NCI-H2029 (cell line): Measurements from ENCODE around the gene PRKCE.
A peak's percentile ranks its signal among the peaks of the same experiment; 100 is the strongest.

Experiments used
- DNase-seq: peaks from one replicate; lab custom pipeline; 2025; lab: John Stamatoyannopoulos, UW

Gene PRKCE

DNA sequence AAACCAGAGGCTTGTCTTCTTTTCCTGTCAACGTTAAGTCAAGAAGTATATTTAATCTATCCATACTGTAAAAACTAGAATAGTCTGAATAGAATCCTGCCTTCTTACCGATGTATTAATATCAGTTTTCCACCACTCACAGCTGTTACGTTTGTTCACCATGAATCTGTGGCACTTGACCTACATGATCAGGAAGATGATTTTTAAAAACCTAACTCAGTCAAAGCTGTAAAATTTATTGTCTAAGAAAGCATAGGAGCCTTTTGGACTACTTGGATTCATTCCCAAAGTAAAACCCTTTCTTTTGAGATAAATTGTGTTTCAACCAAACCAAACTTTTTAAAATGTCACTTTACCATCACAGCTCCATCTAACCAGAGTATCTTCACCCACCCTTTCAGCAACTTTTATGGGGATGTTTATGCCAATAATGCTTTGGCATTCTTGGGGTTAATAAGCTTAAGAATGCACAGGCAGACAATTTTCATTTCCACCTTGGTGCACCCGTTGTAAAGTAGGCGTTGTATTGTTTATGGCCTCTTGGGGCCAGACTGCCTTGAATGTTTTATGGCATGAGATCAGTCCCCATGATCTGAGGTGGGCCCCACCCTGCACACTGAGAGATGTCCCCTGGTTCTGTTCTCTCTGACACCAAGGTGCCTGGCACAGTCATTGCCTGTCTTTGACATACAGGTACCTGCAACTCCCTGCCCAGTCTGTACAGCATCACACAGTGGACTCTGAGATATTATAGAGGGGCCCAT is 469.5 kb downstream of the PRKCE start:
- DNase-seq: no peak

DNA sequence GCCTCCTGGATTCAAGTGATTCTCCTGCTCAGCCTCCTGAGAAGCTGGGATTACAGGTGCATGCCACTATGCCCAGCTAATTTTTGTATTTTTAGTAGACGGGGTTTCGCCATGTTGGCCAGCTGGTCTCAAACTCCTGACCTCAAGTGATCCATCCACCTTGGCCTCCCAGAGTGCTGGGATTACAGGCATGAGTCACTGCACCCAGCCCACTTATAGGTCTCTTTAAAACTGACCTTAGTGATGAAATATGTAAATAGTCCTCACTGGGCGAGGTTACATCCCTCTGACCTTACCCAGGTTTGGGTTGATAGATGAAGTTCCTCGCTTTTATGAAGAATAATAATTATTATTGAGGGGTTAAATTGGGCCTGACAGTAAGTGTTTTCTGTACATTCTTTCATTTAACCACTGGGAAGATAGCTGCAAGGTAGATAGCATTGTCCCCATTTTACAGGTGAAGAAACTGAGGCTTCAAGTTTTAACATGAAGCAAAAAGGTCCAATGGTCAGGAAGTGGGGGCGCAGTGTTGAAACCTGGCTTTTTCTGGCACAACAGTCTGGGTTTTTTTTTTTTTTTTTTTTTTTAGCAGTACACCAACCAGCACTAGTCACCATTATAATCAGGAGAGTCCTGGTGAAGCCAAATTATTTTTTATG is 471.0 kb downstream of the PRKCE start:
- DNase-seq: no peak

DNA sequence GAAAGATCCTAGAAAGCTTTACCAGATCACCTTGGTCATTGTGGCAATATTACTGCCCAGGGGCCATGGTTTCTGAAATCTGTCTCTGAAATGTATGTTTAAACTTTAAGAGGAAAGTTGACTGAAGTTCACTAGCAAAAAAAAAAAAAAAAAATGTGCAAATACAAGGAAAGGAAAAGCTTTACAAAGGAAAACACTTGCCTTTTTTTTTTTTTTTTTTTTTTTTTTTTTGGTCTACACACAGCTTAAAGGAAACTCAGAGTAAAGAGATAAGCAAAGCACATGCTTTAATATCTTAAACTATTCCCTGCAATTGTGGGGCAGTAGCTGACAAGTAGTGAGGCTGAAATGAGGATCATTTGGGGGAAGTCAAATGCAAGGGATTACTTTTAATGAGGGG is 471.5 kb downstream of the PRKCE start:
- DNase-seq: no peak

DNA sequence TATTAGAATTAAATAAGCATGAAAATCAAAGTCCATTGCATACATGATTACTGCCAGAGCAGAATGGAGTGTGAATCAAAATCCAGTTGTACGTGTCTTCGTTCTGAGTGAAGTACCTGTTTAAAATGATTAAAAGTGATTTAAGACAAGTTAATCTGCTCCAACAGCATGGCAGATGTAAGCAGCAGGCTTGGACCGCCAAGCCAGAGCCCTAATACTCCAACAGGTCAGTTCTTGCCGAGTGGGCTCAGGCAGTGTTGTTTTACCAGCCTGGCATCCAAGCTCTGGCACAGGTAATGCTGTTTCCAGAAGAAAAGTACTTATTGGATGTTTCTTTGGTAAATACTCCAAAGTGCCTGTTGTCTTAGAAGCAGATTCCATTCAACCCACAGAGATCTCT is 474.3 kb downstream of the PRKCE start:
- no peak for DNase-seq

DNA sequence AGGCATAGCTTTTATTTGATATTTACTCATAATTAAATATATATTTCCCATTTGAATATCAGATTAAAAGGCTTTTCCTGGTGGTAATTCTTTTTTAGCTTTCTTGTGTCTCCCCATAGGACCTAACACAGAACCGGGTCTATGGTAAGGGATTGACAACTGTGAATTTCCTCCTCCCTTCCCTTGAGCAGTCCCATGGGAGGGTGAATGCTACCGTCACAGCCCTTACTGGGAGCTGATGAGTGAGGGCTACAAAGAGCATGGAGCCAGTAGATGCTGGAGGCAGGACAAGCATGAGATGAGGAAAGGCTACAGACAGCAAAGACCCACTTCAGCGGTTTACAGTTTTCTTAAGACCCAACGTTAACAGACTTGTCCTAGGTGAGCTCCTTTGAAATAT is 475.1 kb downstream of the PRKCE start:
- DNase-seq: no peak

DNA sequence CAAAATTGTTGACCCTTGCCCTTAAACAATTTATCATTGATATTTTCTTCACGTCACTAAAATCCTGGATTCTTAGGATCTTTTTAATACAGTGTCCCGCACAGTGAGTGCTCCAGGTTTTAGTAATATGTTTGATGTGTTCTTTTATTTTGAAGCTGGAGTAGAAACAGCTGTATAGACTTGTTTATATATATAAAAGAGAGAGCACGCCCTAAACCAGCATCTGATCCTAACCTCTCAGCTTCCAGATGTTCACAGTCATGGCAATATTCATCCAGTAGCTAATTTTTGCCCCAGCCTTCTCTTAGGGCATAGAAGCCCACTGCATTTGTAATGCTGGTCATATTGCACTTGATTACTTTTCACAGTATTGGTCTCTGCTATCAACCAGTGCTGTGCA is 475.7 kb downstream of the PRKCE start:
- no peak for DNase-seq

DNA sequence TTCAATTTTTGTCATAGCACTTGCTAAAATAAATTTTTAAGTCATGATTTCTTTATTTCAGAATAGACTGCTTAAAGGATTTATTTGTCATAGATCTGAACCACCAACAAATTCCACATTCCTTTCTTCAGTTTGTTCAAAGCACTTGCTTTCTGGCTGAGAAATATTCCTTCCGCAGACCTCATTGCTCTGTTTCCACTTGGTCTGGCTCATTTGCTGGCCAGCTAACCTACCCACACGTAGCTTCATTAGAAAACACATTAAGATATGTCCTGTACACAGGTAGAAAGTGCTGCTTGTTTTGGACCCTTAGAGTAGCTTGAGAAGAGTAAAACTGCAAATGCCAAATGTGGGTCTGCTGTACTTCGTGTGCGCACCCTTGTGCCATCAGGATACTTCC is 479.0 kb downstream of the PRKCE start:
- no peak for DNase-seq

DNA sequence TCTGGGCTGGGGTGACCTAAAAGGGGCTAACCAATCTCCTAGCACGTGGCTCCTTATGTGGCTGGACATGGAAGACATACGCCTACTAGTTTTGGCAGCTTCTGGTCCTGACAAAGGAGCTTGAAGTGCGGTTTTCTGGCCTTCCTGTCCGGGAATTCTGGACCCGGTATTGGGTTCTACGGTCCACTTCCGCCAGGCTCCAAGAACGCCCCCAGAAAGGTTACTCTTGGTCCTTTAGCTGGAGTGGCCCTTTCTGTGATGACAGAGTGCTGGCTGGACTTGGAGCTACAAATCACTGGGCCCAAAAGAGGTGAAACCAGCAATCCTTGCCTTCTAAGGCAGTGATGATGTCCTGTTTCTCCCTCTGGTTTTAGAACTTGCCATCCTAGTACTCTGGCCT is 481.5 kb downstream of the PRKCE start:
- DNase-seq: no peak

DNA sequence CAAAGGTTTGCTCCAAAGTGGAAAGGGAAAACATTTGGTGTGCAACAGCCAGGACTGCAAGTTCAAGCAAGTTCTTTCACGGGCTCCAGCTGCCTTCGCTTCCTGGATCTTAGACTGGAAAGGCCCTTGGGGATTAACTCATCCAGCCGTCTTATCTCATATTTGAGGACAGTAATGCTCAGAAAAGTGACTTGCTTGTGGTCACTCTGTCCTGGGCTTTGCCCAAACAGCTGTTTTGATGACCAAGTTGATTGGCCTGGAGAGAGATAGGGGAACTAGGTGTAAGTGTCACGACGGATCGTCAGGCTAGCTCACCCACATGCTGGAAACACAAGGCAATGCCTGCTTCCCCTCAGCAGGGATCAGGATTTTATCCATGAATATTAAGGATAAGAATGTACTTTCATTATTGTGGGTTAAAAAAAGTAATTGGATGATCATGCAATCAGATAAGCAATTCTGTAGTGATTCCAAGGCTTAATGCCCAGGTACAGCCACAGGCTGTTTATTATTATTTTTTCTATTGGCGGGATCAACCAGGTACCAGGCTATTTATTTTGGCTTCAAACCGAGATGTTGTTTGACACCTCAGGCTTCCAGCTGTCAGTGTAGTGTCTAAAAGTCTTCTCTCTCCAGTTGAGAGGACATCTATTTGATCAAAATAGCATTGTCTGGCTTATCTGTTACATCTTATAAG is 483.2 kb downstream of the PRKCE start:
- DNase-seq: peak; percentile 65

DNA sequence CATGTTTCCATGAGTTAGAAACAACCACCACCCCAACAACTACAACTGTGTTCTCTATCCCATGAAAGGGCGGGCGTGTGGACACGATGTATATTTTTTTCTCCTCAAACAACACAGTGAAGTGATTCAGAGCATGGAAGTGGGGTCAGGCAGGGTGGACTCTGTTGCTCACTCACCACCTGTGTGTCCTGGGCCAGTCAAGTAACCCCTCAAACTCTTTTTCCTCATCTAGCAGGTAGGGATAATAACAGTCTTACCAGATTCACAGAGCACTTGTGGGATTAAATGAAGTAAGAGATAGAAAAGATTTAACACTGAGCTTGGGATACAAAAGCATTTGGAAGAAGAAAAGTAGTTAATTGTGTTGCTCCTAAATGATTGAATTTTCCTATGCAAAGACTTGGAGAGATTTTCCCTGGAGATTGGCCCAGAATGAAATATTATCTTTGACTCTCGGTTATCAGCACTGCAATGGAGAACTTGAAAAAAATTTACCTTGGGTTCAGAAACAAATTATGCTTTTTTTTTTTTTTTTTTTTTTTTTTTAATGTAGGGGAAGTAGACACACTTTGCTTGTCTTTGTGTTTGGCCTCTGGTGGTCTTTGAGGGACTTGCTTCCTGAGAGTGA is 483.9 kb downstream of the PRKCE start:
- DNase-seq: no peak

DNA sequence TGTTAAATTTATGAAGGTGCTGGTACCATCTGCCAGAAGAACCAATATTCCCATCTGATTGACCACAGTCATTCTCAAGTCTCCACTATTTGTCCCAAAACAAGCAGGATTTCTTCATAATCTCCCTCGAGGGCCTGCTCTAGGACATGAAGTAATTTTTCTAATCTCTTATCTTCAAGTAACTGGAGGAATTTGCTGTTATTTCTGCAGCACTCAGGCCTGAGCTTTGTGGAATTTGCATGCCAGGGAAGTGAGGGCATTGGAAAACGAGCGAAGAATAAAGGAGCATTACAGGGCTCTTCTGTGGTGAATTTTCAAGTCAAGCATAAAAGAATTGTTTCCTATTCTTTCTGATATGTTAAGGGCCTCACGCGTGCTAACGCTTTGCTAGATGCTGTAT is 484.5 kb downstream of the PRKCE start:
- DNase-seq: no peak

DNA sequence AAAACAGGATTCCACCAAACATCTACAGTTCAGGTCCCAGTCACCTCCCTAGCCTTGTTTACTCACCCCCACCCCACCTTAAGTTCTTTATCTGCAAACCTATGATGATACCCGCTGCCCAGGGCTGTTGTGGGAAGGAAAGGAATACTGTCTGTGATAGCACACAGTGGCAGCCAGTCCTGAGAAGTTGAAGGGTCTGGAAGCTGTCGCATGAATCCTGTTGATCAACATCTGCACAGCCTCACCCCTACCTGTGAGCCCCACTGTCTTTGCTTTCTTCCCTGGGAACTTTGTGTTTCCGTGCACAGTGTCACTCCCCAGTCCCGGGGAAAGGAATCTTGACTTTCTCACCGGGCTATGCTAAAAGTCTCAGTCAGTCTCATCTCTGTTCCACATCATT is 485.0 kb downstream of the PRKCE start:
- DNase-seq: no peak

DNA sequence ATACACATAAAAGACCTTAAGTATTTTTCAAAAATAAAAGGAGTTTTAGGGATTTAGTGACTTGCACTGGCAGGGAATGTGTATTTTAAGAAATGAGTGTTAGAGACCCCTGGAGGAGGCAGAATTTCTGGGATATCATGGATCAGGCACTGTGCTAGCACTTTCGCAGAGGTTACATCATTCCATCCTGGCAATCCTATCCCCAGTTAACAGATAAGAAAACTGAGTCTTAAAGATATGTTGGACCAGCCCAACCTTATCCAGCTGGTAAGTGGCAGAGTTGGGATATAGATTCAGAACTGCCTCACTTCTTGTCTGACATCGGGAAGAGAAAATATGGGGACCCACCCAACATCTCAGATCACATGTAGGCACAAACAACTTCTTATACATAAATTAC is 485.5 kb downstream of the PRKCE start:
- no peak for DNase-seq

DNA sequence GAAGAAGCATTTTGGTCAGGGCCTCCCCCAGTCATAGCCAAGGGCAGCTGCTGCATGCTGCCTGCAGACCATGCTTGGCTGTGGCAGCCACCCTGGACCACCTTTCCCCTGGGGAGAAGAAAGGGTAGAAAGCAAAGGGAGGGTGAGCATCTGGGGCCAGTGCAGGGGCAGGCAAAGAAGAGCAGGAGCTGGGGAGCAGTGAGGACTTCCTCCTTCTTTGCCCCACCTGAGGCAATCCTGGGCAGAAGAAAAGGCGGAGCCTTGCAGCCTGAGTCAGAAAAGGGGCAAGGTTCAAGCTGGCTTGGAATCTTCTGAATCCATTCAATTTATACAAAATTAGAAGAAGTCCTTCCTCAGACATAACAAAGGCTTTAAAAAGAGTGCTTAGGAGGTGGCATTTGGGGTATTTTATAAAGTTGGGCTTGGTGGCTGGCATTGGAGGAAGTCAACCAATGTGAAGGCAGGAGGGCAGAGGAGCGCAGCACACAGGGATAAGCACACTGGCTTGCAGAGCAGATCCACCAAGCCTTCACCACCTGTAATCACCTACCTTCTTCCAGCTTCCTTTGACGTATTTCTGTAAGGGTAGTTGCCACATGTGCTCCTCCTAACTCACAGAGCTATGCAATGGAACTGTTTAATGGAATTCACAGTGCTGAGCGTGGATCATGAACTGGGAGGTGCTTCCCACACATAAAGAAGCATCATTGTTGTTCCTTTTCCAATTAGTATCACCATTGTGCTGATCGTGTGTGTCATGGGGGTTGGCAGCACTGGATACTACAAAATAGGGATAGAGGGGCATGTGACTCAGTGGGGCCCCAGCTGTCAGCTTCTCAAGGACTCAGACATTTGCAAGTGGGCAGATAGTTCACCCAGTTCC is 491.3 kb downstream of the PRKCE start:
- DNase-seq: no peak

DNA sequence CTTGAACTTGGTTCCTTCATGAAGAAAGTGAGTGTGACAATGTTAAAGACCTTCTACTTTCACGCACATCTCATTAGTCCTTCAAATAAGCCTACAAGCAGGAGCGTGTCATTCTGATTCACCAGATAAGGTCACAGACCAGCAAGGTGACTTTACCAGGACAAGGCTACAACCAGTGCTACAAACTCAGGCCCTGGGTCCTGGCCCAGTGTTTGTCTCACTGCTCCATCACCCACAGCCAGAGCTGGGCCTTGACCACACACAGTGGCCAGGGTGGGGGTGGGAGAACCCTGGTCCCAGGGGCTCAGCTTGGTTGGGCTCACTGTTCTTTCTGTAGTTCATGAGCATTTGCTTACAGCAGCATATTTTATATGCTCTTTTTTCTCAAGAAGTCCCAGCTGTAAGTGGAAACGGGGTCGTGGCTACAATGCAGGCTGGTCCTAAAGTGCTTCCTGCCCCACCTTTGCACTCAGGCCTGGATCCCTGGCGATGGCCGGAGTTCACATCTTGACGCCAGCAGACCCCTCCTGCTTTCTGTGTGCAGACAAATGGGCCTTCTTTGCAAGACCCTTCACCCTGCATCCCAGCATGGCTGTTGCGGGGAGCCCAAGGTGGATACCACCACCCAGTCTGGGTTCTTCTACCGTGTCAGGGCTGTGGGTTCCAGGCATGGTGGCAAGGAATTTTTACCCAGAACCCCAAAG is 492.1 kb downstream of the PRKCE start:
- no peak for DNase-seq

DNA sequence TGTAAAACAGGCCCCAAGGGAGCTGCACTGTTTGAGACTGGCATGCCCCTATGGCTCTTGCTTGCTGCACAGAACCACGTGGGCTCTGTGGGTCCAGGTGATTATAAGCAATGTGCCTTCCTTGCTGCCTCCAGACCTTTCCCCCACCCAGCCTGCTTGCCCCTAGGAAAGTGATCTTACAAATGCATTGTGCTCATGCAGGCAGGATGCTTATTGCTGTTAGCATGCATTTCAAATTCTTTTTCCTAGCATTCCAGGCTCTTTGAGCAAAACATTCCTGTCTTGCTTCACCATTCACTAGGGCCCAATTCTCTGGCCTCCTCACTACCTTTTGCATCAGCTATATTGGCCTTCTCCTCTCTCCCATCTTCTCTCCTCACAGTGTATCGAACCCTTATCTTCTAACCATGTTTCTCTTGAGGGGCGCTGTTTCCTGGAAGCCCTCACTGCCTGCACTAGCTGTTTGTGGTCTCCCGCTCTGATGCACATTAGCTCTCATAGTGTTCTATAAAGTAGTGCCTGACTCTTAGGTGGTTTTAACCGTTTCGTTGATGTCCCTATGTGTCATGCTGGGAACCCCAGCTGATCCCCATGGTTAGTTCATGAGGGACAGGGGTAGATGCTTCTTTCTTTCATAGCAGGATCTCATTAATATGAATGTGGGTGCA is 492.8 kb downstream of the PRKCE start:
- DNase-seq: no peak

DNA sequence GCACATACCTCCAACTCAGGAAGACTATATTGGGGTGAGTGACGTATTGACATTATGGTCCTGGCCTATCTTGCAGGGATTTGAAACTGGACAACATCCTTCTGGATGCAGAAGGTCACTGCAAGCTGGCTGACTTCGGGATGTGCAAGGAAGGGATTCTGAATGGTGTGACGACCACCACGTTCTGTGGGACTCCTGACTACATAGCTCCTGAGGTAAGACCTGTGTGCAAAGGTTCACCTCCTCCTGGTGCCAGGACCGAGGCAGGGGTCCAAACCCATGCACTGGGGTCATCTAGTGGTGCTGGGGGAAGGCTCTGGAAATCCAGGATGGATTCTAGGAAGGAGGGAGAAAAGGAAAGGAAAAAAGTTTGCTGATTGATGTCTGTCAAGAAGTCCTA is 493.5 kb downstream of the PRKCE start:
- no peak for DNase-seq

DNA sequence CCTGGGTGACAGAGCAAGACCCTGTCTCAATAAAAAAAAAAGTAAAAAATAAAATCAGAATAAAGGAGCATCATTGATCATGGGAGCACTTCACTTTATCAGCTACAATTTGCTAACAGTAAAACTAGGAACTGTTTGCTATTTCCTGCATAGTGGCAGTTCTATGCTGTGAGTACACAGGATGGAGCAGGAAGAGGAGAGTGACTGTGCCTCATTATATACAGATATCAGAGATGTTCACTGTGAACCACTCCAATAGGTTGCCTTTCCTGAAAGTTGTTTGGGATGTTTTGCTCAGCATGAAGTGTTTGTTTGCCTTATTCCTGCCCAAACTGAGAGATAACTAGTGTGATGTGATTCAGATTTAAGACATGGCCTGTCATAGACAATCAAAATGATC is 494.4 kb downstream of the PRKCE start:
- no peak for DNase-seq

DNA sequence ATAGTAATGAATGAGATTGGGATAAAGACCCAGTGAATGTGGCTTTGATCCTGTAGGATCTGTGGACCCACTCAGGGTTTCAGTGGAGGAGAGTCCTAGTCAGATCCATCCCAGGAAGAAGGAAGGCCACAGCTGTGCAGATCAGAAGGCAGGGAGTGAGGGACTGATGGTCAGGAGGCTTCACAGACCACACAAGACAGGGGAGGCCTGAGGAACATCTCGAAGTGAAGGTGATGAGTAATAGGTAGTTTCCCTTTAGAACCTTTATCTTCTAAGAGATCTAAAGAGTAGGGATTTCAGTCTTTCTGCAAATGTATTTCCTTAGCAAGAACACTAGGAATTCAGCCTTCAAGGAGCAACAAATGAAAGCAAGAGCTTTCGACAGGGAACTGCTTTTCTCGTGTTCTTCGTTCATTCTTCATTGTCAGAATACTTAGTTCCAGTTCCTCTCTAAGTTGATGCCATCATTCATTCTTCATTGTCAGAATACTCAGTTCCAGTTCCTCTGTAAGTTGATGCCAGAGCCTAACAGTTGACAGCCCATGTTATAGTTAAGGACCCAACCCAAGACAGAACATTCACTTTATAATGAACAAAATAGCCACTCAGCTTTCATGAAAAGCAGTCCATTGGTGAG is 495.5 kb downstream of the PRKCE start:
- no peak for DNase-seq
